ENCODE measurements around the gene PTGR3. TPM values are rescaled to one million over a fixed set of nuclear protein-coding genes. Genes with fewer than 3 reads are reported as not detected.

PTGR3 gene
- polyA plus RNA-seq, 1 donor: 46.9 TPM

DNA sequence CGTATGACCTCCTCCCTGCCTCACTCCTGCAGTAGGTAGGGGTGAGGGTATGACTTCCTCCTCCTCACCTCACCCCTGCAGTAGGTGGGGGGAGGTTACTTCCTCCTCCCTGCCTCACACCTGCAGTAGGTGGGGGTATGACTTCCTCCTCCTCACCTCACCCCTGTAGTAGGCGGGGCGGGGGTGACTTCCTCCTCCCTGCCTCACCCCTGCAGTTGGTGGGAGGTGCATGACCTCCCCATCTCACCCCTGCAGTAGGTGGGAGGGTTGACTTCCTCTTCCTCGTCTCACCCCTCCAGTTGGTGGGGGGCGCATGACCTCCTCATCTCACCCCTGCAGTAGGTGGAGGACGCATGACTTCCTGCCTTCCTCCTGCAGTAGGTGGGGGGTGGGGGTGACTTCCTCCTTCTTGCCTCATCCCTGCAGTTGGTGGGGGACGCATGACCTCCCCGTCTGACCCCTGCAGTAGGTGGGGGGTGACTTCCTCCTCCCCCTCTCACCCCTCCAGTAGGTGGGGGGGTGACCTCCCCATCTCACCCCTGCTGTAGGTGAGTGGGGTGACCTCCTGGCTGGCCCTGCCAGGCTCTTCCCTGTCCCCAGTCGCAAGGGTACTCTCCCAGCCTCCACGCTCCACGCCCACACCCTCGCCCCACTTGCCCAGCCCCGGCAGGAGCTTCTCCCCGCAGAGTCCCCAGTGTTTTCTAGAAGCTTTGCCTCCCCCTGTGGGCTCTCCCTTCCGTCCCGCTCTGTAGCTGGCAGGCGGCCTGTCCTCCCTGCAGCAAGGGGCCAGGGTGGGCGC lies 40.9 kb upstream of the PTGR3 start:
- Histone ChIP-seq H3K36me3 (ENCODE audit: control insufficient read depth, insufficient read depth, low read length) (no peaks in the 10 kb centered on the region), H3K4me3 (ENCODE audit: low read length) (no peak overlapping the region), H3K9me3 (ENCODE audit: control insufficient read depth, low read depth, low read length) (peaks cover 3% of the 10 kb centered on the region), H3K27me3 (ENCODE audit: control insufficient read depth, insufficient read depth, low read length) (no peaks in the 10 kb centered on the region), H3K4me1 (ENCODE audit: control insufficient read depth, insufficient read depth, low read length) (peaks cover 25% of the 10 kb centered on the region), H3K27ac (ENCODE audit: low read length) (no peak overlapping the region)
- no peak for DNase-seq
- no CpG with 5 or more reads among the region's 18 CpGs for WGBS (ENCODE audit: insufficient coverage, low lambda C conversion rate)

DNA sequence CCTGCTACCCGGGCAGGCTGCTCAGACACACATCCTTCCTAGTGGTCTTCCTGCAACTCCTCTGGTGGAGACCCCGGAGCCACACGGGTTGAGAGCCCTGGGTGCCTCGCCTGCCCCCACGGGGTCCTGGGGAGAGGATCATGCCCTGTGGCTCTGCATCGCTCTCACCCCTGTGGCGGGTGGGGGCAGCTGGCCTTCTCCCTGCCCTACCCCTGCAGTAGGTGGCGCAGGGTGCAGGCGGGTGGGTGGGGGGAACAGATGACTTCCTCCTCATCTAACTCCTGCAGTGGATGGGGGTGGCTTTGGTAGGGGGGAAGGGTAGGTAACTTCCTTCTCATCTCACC lies 40.2 kb upstream of the PTGR3 start:
- Histone ChIP-seq H3K27ac (ENCODE audit: low read length) (peak overlapping the region; percentile 37), H3K9me3 (ENCODE audit: control insufficient read depth, low read depth, low read length) (peaks cover 3% of the 10 kb centered on the region), H3K4me1 (ENCODE audit: control insufficient read depth, insufficient read depth, low read length) (peaks cover 24% of the 10 kb centered on the region), H3K27me3 (ENCODE audit: control insufficient read depth, insufficient read depth, low read length) (no peaks in the 10 kb centered on the region), H3K4me3 (ENCODE audit: low read length) (no peak overlapping the region), H3K36me3 (ENCODE audit: control insufficient read depth, insufficient read depth, low read length) (no peaks in the 10 kb centered on the region)
- no CpG with 5 or more reads among the region's 9 CpGs for WGBS (ENCODE audit: insufficient coverage, low lambda C conversion rate)
- no peak for DNase-seq

DNA sequence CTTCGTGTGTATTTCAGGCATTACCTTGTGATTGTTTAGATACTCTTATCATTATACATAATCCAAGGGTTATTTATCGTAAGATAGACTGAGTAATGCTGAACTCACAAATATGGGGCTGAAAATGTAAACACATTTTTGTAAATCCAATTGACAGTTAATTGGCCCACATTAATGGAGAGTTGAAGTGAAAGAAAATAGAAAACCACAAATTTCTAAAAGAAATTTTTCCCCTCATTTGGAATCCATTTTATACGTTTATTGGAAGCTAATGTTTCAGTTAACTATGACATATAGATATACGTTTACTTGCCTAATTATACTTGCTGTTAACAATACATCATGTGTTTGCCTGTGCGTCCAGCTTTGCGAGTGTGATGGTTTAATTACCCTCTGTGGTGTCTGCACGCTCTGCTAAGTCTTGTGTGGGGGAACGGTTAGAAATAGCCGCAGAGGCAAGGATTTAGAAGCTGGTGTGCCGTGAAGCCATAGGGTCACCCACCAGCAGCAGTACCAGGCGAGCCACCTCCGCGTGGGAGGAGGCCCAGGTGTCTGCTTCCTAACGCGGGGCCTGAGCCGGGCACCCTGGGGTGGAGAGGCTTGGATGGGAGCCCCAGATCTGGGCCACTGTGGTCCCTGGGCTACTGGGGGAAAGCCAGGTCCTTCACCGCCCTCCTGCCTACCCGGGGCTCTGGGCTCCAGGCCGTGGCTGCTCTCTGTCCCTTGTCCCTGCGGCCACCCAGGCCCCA lies 39.7 kb upstream of the PTGR3 start:
- Histone ChIP-seq H3K4me3 (ENCODE audit: low read length) (peak overlapping the region; percentile 29), H3K27me3 (ENCODE audit: control insufficient read depth, insufficient read depth, low read length) (no peaks in the 10 kb centered on the region), H3K9me3 (ENCODE audit: control insufficient read depth, low read depth, low read length) (peaks cover 3% of the 10 kb centered on the region), H3K4me1 (ENCODE audit: control insufficient read depth, insufficient read depth, low read length) (peaks cover 24% of the 10 kb centered on the region), H3K27ac (ENCODE audit: low read length) (peak overlapping the region; percentile 54), H3K36me3 (ENCODE audit: control insufficient read depth, insufficient read depth, low read length) (no peaks in the 10 kb centered on the region)
- DNase-seq: no peak
- WGBS (ENCODE audit: insufficient coverage, low lambda C conversion rate): no CpG with 5 or more reads among the region's 20 CpGs

DNA sequence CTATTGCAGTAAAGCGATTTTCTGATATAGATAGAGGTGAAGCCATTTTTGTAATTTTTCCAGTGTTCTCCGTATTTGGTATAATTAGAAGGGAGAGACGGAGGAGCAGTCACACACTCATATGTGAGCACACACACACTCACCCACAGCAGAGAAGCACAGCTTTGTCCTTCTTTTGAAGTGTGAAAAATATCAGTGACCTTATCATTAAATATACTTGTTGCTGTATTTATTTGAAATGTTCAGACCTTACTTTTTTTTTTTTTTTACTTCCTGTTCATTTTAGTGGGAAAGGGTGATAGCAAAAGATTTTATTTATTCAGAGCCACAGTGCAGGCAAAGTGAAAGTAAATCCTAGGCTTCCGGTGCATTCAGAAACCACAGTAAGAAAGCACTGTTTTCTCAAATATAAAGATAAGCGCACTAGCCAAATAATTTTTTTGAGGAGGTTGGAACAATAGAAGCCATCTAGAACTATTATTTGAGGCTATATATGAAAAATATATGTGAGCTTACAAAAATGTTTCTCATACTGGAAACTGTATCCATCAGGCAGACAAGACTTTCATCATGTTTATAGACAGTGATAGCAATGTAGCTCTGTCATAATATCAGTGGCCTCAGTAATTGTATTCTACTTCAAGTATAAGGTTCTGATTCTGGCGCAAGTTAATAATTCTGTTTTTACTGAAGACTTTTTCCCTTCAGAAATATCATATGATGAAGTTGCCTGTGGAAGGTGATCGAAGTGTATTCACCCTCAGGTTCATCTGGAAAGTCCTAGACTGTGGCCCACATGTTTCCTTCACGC lies 38.9 kb upstream of the PTGR3 start:
- Histone ChIP-seq H3K27ac (ENCODE audit: low read length) (peak overlapping the region; percentile 54), H3K4me3 (ENCODE audit: low read length) (peak overlapping the region; percentile 29), H3K27me3 (ENCODE audit: control insufficient read depth, insufficient read depth, low read length) (no peaks in the 10 kb centered on the region), H3K9me3 (ENCODE audit: control insufficient read depth, low read depth, low read length) (peaks cover 3% of the 10 kb centered on the region), H3K36me3 (ENCODE audit: control insufficient read depth, insufficient read depth, low read length) (no peaks in the 10 kb centered on the region), H3K4me1 (ENCODE audit: control insufficient read depth, insufficient read depth, low read length) (peaks cover 24% of the 10 kb centered on the region)
- peak in 1 of 2 donors; percentile 76 for DNase-seq
- 12% methylated on average over 3 of the region's 8 CpGs for WGBS (ENCODE audit: insufficient coverage, low lambda C conversion rate)

DNA sequence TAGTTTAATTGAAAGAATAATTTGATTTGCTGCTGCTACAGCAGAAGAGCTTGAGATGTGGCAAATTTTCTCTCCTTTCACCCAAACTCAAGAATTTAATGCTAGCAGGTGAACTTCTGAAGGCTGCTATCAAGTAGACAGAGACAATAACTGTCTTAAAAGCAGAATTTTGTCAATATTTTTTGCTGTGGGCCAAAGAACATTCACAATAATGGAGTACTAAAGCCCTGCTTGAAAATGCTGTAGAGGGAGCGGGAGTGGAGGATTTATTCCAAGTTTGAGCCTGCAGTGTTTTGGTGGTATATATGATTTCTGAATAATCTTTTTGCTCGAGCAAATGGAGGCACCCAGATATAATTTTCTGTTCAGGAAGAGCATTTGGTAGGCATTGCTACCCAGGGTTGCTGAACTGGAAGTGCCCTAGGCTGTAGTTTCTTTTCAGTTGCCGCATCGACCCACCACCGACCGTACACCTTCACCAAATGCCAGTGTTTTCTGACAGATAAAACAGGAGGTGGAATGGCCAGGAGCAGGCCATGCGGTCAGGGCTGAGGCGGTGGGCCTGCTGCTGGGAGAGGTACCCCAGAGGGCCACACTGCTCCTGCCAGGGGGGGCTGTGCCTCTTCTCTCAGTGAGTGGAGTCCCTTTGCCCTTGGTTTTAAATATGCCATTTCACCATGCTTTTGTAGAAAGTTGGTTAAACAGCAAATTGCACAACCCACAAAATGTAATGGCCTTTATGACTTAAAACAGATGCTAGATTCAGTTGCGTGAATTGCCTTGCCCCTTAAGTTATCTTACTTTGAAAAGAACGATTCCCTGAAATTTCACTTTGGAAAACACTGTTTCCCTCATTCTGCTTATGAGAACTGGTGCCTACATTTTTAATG lies 38.0 kb upstream of the PTGR3 start:
- 60% methylated on average over 1 of the region's 10 CpGs for whole genome bisulfite sequencing (ENCODE audit: insufficient coverage, low lambda C conversion rate)
- peaks cover 3% of the 10 kb centered on the region for H3K9me3 ChIP-seq (ENCODE audit: control insufficient read depth, low read depth, low read length)
- H3K4me3 ChIP-seq (ENCODE audit: low read length): peak overlapping the region; percentile 29
- H3K27me3 ChIP-seq (ENCODE audit: control insufficient read depth, insufficient read depth, low read length): no peaks in the 10 kb centered on the region
- H3K27ac ChIP-seq (ENCODE audit: low read length): peak overlapping the region; percentile 54
- peak in 1 of 2 donors; percentile 42 for DNase-seq
- peaks cover 24% of the 10 kb centered on the region for H3K4me1 ChIP-seq (ENCODE audit: control insufficient read depth, insufficient read depth, low read length)
- H3K36me3 ChIP-seq (ENCODE audit: control insufficient read depth, insufficient read depth, low read length): no peaks in the 10 kb centered on the region

DNA sequence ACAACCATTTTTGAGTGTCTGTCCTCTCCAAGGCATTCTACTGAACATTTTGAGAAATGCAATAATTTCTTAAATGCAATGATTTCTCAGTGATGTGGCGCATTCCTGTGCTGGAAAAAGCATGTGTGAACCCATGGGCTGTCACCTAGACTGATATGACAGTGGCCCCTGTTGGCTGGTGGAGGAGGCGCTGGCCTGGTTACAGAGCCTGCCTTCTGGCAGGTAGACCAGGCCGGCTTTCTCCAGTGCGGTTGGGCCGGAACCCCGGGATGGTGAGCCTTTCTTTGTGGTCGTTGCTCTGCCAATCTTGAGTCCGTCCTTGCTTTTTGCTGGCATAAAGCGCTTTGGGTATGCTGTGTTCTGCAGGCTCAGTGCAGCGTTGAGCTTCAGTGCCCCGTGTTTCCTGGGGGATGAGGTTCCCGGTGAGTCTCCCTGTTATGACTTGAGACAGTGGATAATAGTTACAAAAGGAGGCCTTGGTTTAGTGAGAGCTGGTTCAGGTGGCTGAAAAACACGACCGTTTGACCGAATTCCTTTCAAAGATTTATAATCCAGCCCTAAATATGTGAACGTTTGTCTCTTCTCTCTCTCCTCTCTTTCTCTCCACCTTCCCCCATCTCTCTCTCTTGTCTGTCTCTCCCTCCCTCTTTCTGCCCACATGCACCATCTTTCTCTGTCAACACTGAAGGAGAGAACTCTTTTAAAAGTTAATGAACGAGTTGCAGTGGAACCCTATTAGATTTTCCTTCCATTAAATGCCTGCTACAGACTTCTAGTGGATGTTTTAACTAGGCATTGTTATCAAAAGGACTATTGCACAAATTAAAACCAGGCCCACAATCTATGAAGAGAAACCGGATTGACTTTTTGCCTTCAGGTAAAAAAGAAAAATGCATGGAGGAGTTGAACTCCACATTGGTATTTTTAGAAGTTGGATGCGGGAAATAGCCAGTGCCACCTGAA lies 35.7 kb upstream of the PTGR3 start:
- no peaks in the 10 kb centered on the region for H3K27me3 ChIP-seq (ENCODE audit: control insufficient read depth, insufficient read depth, low read length)
- H3K36me3 ChIP-seq (ENCODE audit: control insufficient read depth, insufficient read depth, low read length): peaks cover 4% of the 10 kb centered on the region
- H3K4me1 ChIP-seq (ENCODE audit: control insufficient read depth, insufficient read depth, low read length): peaks cover 24% of the 10 kb centered on the region
- peaks cover 5% of the 10 kb centered on the region for H3K9me3 ChIP-seq (ENCODE audit: control insufficient read depth, low read depth, low read length)
- no peak overlapping the region for H3K27ac ChIP-seq (ENCODE audit: low read length)
- no peak overlapping the region for H3K4me3 ChIP-seq (ENCODE audit: low read length)
- no CpG with 5 or more reads among the region's 19 CpGs for WGBS (ENCODE audit: insufficient coverage, low lambda C conversion rate)
- peak in 1 of 2 donors; percentile 32 for DNase-seq

DNA sequence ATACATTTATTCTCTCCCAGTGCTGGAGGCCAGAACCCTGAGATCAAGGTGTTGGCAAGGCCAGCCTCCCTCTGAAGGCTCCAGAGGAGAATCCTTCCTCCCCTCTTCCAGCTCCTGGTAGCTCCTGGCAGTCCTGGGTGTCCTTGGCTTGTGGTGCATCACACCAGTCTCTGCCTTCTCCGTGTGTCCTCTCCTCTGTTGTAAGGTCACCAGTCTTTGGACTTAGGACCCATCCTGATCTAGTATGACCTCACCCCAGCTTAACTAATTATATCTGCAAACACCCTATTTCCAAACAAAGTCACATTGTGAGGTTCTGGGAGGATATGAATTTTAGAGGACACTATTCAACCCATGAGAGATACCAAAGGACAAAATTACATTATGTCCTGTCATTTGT lies 32.8 kb upstream of the PTGR3 start:
- H3K27me3 ChIP-seq (ENCODE audit: control insufficient read depth, insufficient read depth, low read length): no peaks in the 10 kb centered on the region
- no peak for DNase-seq
- peaks cover 10% of the 10 kb centered on the region for H3K36me3 ChIP-seq (ENCODE audit: control insufficient read depth, insufficient read depth, low read length)
- H3K27ac ChIP-seq (ENCODE audit: low read length): no peak overlapping the region
- H3K9me3 ChIP-seq (ENCODE audit: control insufficient read depth, low read depth, low read length): peaks cover 8% of the 10 kb centered on the region
- no peak overlapping the region for H3K4me3 ChIP-seq (ENCODE audit: low read length)
- peaks cover 9% of the 10 kb centered on the region for H3K4me1 ChIP-seq (ENCODE audit: control insufficient read depth, insufficient read depth, low read length)
- no CpG with 5 or more reads among the region's 1 CpG for WGBS (ENCODE audit: insufficient coverage, low lambda C conversion rate)

DNA sequence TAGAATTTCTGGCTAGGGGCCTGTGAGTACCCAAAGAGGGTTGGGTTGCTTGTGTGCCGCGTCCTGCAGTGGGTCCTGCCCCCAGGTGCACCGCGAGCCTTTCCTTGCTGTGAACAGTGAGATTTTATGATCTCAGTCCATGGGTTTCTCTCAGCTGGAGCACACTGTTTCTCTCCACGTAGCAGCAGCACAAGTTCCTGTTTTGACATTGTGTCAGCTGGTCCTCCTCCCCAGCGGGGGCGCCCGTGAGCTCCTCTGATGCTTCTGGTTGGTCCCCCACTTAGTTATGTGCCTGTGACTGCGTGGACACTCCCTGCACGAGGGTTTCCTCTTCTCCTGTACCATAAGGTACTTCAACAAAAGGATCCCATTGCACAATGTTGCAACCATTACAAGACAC lies 31.5 kb upstream of the PTGR3 start:
- Histone ChIP-seq H3K27me3 (ENCODE audit: control insufficient read depth, insufficient read depth, low read length) (no peaks in the 10 kb centered on the region), H3K27ac (ENCODE audit: low read length) (no peak overlapping the region), H3K4me1 (ENCODE audit: control insufficient read depth, insufficient read depth, low read length) (no peaks in the 10 kb centered on the region), H3K9me3 (ENCODE audit: control insufficient read depth, low read depth, low read length) (peaks cover 8% of the 10 kb centered on the region), H3K4me3 (ENCODE audit: low read length) (no peak overlapping the region), H3K36me3 (ENCODE audit: control insufficient read depth, insufficient read depth, low read length) (peaks cover 16% of the 10 kb centered on the region)
- DNase-seq: peak in 1 of 2 donors; percentile 37
- 0% methylated on average over 1 of the region's 10 CpGs for WGBS (ENCODE audit: insufficient coverage, low lambda C conversion rate)

DNA sequence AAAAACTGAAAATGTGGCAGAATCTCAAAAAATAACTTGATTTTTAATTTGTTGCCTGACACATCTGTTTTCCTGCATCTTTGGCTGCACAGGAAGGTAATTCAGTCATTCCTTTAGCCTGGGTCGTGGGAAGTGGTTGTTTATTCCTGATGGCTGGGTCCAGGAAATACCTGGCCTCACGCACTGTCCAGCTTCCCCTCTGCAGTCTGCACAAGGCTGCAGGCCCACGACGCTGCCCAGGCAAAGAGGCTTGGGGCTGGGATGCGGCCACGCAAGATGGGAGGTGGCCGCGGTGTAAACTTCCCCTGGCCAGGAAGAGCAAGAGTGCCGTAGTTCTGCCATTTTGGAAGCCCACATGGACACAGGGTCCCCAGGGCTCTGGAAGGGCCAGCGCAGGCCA lies 29.8 kb upstream of the PTGR3 start:
- no peaks in the 10 kb centered on the region for H3K27me3 ChIP-seq (ENCODE audit: control insufficient read depth, insufficient read depth, low read length)
- no peak overlapping the region for H3K4me3 ChIP-seq (ENCODE audit: low read length)
- H3K36me3 ChIP-seq (ENCODE audit: control insufficient read depth, insufficient read depth, low read length): peaks cover 20% of the 10 kb centered on the region
- H3K9me3 ChIP-seq (ENCODE audit: control insufficient read depth, low read depth, low read length): peaks cover 8% of the 10 kb centered on the region
- no peak overlapping the region for H3K27ac ChIP-seq (ENCODE audit: low read length)
- H3K4me1 ChIP-seq (ENCODE audit: control insufficient read depth, insufficient read depth, low read length): no peaks in the 10 kb centered on the region
- no CpG with 5 or more reads among the region's 10 CpGs for WGBS (ENCODE audit: insufficient coverage, low lambda C conversion rate)
- DNase-seq: no peak

Data from large intestine (tissue), 3 donors.